ENCODE results near the gene ODF2L.

DNA sequence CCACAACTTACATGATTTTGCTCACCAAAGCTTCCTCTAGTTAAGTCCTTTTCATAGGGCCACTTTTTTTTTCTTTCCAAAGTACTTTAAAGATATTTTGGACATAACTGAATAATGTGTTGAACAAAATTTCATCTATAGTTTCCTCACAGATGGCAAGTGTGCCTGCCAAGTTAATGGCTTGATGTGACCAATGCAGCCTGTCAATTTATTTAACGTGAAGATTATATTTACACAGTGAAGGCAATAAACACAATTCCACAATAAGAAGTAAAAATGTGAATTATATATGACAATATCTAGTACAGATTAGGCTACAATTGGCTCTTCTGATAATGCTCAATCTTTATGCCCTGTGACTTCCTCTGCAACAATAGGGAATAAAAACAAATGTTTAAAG is 45.9 kb upstream of the ODF2L start:
- TF ChIP-seq CTCF (tag by site-specific recombination; IDR thresholded peaks at IDR 0.05) (no peak), ZNF768 (tag by site-specific recombination; IDR thresholded peaks at IDR 0.05) (no peak)
- TF ChIP-seq, protein P1, sequence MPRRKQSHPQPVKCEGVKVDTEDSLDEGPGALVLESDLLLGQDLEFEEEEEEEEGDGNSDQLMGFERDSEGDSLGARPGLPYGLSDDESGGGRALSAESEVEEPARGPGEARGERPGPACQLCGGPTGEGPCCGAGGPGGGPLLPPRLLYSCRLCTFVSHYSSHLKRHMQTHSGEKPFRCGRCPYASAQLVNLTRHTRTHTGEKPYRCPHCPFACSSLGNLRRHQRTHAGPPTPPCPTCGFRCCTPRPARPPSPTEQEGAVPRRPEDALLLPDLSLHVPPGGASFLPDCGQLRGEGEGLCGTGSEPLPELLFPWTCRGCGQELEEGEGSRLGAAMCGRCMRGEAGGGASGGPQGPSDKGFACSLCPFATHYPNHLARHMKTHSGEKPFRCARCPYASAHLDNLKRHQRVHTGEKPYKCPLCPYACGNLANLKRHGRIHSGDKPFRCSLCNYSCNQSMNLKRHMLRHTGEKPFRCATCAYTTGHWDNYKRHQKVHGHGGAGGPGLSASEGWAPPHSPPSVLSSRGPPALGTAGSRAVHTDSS (tag by site-specific recombination; IDR thresholded peaks at IDR 0.05) = no peak
- TF ChIP-seq, protein P2, sequence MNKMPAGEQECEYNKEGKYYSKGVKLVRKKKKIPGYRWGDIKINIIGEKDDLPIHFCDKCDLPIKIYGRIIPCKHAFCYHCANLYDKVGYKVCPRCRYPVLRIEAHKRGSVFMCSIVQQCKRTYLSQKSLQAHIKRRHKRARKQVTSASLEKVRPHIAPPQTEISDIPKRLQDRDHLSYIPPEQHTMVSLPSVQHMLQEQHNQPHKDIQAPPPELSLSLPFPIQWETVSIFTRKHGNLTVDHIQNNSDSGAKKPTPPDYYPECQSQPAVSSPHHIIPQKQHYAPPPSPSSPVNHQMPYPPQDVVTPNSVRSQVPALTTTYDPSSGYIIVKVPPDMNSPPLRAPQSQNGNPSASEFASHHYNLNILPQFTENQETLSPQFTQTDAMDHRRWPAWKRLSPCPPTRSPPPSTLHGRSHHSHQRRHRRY (tag by site-specific recombination; IDR thresholded peaks at IDR 0.05) = no peak
